CD4-positive, alpha-beta memory T cell (primary cell): Measurements from ENCODE around the gene OR10G7. TPM values are rescaled to one million over a fixed set of nuclear protein-coding genes. Genes with fewer than 3 reads are reported as not detected.

Experiments
- CTCF ChIA-PET: fragments of 350-600 bp; sonication (Branson Sonifier 250); formaldehyde crosslinking; loops from one replicate; lab custom pipeline; 2021; ENCODE audit warnings: inconsistent platforms; ENCODE audit not compliant: partially characterized antibody; lab: Charles Lee
- POLR2A ChIA-PET: fragments of 350-600 bp; sonication (Branson Sonifier 250); formaldehyde crosslinking; loops from one replicate; lab custom pipeline; 2021; ENCODE audit not compliant: partially characterized antibody; lab: Charles Lee
- DNase-seq, 5 donors: peaks; one replicate each; pipeline versions ENCODE4 v3.0.0 to v3.0.0-alpha.2; 2020 to 2022; ENCODE audit warnings: mixed read lengths in 1 of 5
- H3K27ac ChIP-seq: one replicate; pipeline ENCODE4 v1.7.0; 2013; ENCODE audit warnings: low read depth, low read length
- H3K27me3 ChIP-seq: 2 replicates; pipeline ENCODE4 v1.7.0; 2013; ENCODE audit warnings: mild to moderate bottlenecking, low read length, moderate library complexity; ENCODE audit not compliant: insufficient read depth
- H3K36me3 ChIP-seq: 2 replicates; pipeline ENCODE4 v1.7.0; 2013; ENCODE audit warnings: mild to moderate bottlenecking, low read length, moderate library complexity; ENCODE audit not compliant: insufficient read depth
- H3K4me1 ChIP-seq: 2 replicates; pipeline ENCODE4 v1.7.0; 2013; ENCODE audit warnings: mild to moderate bottlenecking, low read length, moderate library complexity; ENCODE audit not compliant: insufficient read depth
- H3K4me3 ChIP-seq, 2 donors: one replicate each; pipeline ENCODE4 v1.7.0; 2013; ENCODE audit warnings: low read length in 2 of 2, mild to moderate bottlenecking in 1 of 2
- H3K9me3 ChIP-seq, 2 donors: one replicate each; pipeline ENCODE4 v1.7.0; 2013; ENCODE audit warnings: low read length in 2 of 2, control low read depth in 1 of 2; ENCODE audit not compliant: control insufficient read depth in 1 of 2
- H3K27ac Mint-ChIP-seq, 7 donors: one replicate each; pipeline ENCODE4 v1.8.0; 2020 to 2021; ENCODE audit warnings: mixed read lengths in 7 of 7, mild to moderate bottlenecking in 6 of 7, inconsistent platforms in 3 of 7, moderate library complexity in 3 of 7
- H3K27me3 Mint-ChIP-seq, 2 donors: one replicate each; pipeline ENCODE4 v1.8.0; 2020 to 2021; ENCODE audit warnings: mixed read lengths in 2 of 2
- H3K36me3 Mint-ChIP-seq, 2 donors: one replicate each; pipeline ENCODE4 v1.8.0; 2020 to 2021; ENCODE audit warnings: mixed read lengths in 2 of 2, inconsistent platforms in 1 of 2, mild to moderate bottlenecking in 1 of 2
- H3K4me1 Mint-ChIP-seq, 4 donors: one replicate each; pipeline ENCODE4 v1.8.0; 2020 to 2021; ENCODE audit warnings: mixed read lengths in 4 of 4, mild to moderate bottlenecking in 1 of 4
- H3K4me3 Mint-ChIP-seq, 8 donors: one replicate each; pipeline ENCODE4 v1.8.0; 2020 to 2021; ENCODE audit warnings: mixed read lengths in 8 of 8, mild to moderate bottlenecking in 7 of 8, moderate library complexity in 6 of 8, inconsistent platforms in 3 of 8
- H3K9me3 Mint-ChIP-seq, 8 donors: one replicate each; pipeline ENCODE4 v1.8.0; 2020 to 2021; ENCODE audit warnings: mixed read lengths in 8 of 8, mild to moderate bottlenecking in 5 of 8, inconsistent platforms in 3 of 8, moderate library complexity in 1 of 8
- intact Hi-C: fragments of 100-400 bp; cut with micrococcal nuclease; formaldehyde crosslinking; loops from one replicate; pipeline ENCODE4 v1.15.1; 2023
- polyA plus RNA-seq, 2 donors: library from polyadenylated mRNA; unstranded; fragments of 300-500 nt; fragmentation: Illumina TruSeq; gene quantifications; one replicate each; pipeline ENCODE4 v1.2.3, GENCODE V29; 2021
- total RNA-seq, 2 experiments: library from RNA; stranded (reverse); gene quantifications; one replicate each; pipeline ENCODE4 v1.2.3, GENCODE V29; 2021

OR10G7 gene
- total and polyA plus RNA-seq, 4 experiments from 2014 or later = not detected

DNA sequence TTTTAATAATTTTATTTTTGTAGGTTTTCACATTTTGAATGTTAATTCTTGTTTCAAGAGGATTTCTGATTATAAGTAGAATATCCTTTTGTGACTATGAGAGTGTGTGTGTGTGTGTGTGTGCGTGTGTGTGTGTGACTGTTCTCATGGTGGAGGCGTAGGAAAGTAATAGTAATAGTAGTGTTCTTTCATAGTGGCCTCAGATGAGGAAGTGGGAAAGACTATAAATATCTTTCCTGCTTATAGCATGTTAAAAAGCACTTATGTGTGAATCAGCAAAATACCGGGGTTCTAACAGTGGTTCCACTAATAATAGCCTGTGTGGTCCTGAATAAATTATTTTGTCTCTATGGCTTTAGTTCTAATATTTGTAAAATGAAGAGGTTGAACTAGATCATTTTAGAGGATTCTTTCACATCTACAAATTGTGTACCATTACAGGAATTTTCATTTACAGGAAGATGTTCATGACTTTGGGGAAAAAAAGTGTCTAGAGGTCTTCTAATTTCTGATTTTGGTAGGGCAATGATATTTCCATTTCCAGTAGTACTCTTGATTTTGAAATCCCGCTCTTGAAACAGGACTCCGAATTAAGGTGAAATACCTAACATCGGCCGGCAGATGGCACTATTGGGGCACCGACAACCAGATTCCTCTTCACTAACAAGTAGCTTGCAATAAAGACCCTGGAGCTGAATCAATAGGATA lies 29.9 kb upstream of the OR10G7 start:
- Mint-ChIP-seq H3K9me3 (no peaks in the 10 kb centered on the region), H3K36me3 (no peaks in the 10 kb centered on the region), H3K4me3 (no peak overlapping the region), H3K4me1 (peaks cover 0 to 5% (median 1%) of the 10 kb centered on the region in 4 donors), H3K27me3 (peaks cover 16 to 32% of the 10 kb centered on the region in 2 donors), H3K27ac (no peak overlapping the region)
- no peaks in the 10 kb centered on the region for H3K9me3 ChIP-seq
- peaks cover 3% of the 10 kb centered on the region for H3K4me1 ChIP-seq
- no peak overlapping the region for H3K4me3 ChIP-seq
- H3K27me3 ChIP-seq = peaks cover 8% of the 10 kb centered on the region
- POLR2A ChIA-PET = no interaction called here
- H3K36me3 ChIP-seq = no peaks in the 10 kb centered on the region
- intact Hi-C loops = no loop called here
- CTCF ChIA-PET = interaction anchor here (0.8 to 3.8 kb wide), 18 partner anchors 9 to 515 kb away, joined by 3 to 32 read pairs (median 4); partner anchors contain the start of gene VWA5A
- DNase-seq = peak; percentile 44 to 60 (median 51)
- no peak overlapping the region for H3K27ac ChIP-seq

DNA sequence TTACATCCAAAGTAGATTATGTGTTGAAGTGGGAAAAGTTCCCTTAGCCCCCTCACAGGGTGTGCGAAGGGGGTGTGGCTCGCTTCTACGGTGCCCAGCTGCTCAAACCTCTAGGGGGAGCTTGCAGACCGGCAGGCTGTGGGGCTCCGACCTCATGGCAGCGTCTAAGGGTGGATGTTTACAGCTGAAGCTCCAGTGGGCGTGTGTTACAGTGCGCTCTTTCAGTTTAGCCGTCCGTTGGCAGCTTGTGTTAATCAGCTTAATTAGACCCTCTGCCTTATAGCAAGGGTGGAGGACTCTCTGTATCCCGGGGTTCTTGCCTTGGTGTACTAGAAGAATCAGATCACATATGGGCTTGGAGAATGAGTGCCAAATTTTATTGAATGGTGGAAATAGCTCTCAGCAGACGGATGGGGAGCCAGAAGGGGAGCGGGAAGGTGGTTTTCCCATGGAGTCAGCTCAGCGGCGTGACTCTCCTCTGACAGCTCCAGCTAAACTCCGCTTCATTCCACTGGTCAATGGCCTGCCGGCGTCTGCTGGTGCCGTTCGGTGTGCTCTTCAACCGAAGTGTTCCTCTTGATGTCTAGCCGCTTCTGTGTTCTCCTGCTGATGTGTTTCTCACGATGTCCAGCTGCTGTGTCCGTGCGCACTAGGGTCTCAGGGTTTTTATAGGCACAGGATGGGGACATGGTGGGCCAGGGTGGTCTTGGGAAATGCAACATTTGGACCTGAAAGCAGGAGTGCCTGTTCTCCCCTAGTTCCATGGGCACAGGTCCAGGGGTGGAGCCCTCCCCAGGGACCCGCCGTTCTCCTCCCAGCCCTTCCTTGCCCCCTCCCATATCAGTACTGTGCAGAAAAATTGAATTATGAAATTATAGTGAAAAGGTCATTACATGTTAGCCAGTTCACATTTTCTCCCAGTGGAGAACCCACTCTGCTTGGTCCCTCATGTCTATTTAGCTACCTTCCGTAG lies 28.6 kb upstream of the OR10G7 start:
- peaks cover 0 to 5% (median 1%) of the 10 kb centered on the region in 4 donors for H3K4me1 Mint-ChIP-seq
- H3K27ac Mint-ChIP-seq = no peak overlapping the region
- Histone ChIP-seq H3K4me3 (no peak overlapping the region), H3K9me3 (no peaks in the 10 kb centered on the region), H3K36me3 (no peaks in the 10 kb centered on the region), H3K27me3 (peaks cover 8% of the 10 kb centered on the region), H3K27ac (no peak overlapping the region), H3K4me1 (no peaks in the 10 kb centered on the region)
- ChIA-PET CTCF (interaction anchor here (0.7 to 3.8 kb wide), 12 partner anchors 7 to 516 kb away, joined by 3 to 23 read pairs (median 4); no protein-coding TSS in a partner anchor), POLR2A (no interaction called here)
- H3K27me3 Mint-ChIP-seq = peaks cover 14 to 32% of the 10 kb centered on the region in 2 donors
- no peaks in the 10 kb centered on the region for H3K9me3 Mint-ChIP-seq
- DNase-seq = peak in 3 of 5 donors; percentile 12 to 18 (median 12)
- peak overlapping the region in 1 of 8 donors; percentile 17 for H3K4me3 Mint-ChIP-seq
- no peaks in the 10 kb centered on the region for H3K36me3 Mint-ChIP-seq
- intact Hi-C loops = no loop called here

DNA sequence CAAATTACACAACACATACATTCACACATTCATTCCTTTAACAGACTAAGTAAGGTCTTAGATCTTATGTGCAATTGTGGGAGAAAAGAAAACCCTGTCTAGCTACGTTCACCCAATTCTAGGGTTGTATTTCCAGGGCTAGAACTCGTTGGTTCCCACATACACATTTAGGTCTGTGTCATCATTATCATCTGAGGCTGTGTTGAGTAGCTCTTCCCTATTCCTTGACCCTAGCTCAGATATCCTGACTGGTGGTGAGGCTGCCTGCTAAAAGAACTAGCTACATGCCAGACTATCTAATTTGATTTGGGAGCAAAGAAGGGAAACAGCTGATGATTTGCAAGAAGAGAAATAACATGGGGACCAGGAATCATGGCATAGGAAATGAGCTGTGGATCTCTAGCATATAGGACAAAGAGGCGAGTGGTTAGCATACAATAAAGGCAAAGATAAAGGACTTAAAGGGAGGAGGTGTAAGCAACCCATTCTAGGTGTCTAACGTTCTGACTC lies 27.5 kb upstream of the OR10G7 start:
- peaks cover 15 to 31% of the 10 kb centered on the region in 2 donors for H3K27me3 Mint-ChIP-seq
- intact Hi-C loops = no loop called here
- CTCF ChIA-PET = interaction anchor here (0.6 to 3.8 kb wide), 9 partner anchors 6 to 521 kb away, joined by 3 to 23 read pairs (median 6); no protein-coding TSS in a partner anchor

DNA sequence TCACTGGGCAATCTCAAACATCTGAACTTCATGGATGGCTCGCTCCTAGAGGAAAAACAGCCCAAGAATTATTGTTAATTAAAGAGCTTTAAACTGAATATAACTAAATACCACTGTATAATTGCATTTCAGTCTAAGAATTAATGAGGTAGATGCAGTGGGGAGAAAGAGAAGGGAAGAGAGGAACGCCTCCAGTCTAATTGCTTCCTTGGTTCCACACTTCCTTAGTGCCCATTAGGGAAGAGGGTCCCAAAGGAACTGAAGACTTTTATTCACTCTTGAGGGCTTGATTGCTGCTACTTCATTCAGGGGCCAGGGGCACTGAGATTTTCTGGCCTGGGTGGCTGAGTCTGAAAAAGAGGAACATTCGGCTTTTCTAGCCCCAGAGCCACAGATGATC lies 11.8 kb upstream of the OR10G7 start:
- Histone ChIP-seq H3K4me3 (no peak overlapping the region), H3K9me3 (no peaks in the 10 kb centered on the region), H3K4me1 (no peaks in the 10 kb centered on the region), H3K27ac (no peak overlapping the region), H3K36me3 (no peaks in the 10 kb centered on the region), H3K27me3 (no peaks in the 10 kb centered on the region)
- H3K9me3 Mint-ChIP-seq = no peaks in the 10 kb centered on the region
- no peak for DNase-seq
- no peaks in the 10 kb centered on the region for H3K36me3 Mint-ChIP-seq
- no peaks in the 10 kb centered on the region for H3K4me1 Mint-ChIP-seq
- no peak overlapping the region for H3K4me3 Mint-ChIP-seq
- ChIA-PET POLR2A (no interaction called here), CTCF (no interaction called here)
- peaks cover 0 to 3% of the 10 kb centered on the region in 2 donors for H3K27me3 Mint-ChIP-seq
- H3K27ac Mint-ChIP-seq = no peak overlapping the region
- intact Hi-C loops = no loop called here

More for the DNA sequence above, 27.5 kb upstream of the OR10G7 start:
- H3K4me3 Mint-ChIP-seq = no peak overlapping the region
- Histone ChIP-seq H3K36me3 (no peaks in the 10 kb centered on the region), H3K9me3 (no peaks in the 10 kb centered on the region), H3K27ac (no peak overlapping the region), H3K4me1 (no peaks in the 10 kb centered on the region), H3K4me3 (no peak overlapping the region), H3K27me3 (peaks cover 8% of the 10 kb centered on the region)
- no peaks in the 10 kb centered on the region for H3K36me3 Mint-ChIP-seq
- H3K27ac Mint-ChIP-seq = no peak overlapping the region
- H3K9me3 Mint-ChIP-seq = peaks cover 0 to 6% (median 0%) of the 10 kb centered on the region in 8 donors
- peaks cover 0 to 5% (median 1%) of the 10 kb centered on the region in 4 donors for H3K4me1 Mint-ChIP-seq
- POLR2A ChIA-PET = no interaction called here
- DNase-seq = no peak

GRCh38 chr11:124050748-124051147 lies 9.6 kb upstream of the OR10G7 start:
- H3K36me3 Mint-ChIP-seq = no peaks in the 10 kb centered on the region
- peaks cover 0 to 3% of the 10 kb centered on the region in 2 donors for H3K27me3 Mint-ChIP-seq
- intact Hi-C loops = no loop called here
- Histone ChIP-seq H3K36me3 (no peaks in the 10 kb centered on the region), H3K4me3 (no peak overlapping the region), H3K4me1 (no peaks in the 10 kb centered on the region), H3K27me3 (no peaks in the 10 kb centered on the region), H3K27ac (no peak overlapping the region), H3K9me3 (no peaks in the 10 kb centered on the region)
- ChIA-PET CTCF (no interaction called here), POLR2A (no interaction called here)
- no peaks in the 10 kb centered on the region for H3K4me1 Mint-ChIP-seq
- H3K4me3 Mint-ChIP-seq = no peak overlapping the region
- H3K27ac Mint-ChIP-seq = no peak overlapping the region
- DNase-seq = no peak
- no peaks in the 10 kb centered on the region for H3K9me3 Mint-ChIP-seq

GRCh38 chr11:124043420-124043819 lies 2.3 kb upstream of the OR10G7 start:
- no peak overlapping the region for H3K27ac Mint-ChIP-seq
- no peak overlapping the region for H3K4me3 ChIP-seq
- H3K4me3 Mint-ChIP-seq = no peak overlapping the region
- H3K36me3 Mint-ChIP-seq = no peaks in the 10 kb centered on the region
- no peaks in the 10 kb centered on the region for H3K36me3 ChIP-seq
- no peak for DNase-seq
- ChIA-PET POLR2A (no interaction called here), CTCF (no interaction called here)
- no peaks in the 10 kb centered on the region for H3K9me3 ChIP-seq
- peaks cover 0 to 3% (median 0%) of the 10 kb centered on the region in 8 donors for H3K9me3 Mint-ChIP-seq
- peaks cover 0 to 1% of the 10 kb centered on the region in 2 donors for H3K27me3 Mint-ChIP-seq
- no peaks in the 10 kb centered on the region for H3K4me1 Mint-ChIP-seq
- no peak overlapping the region for H3K27ac ChIP-seq
- H3K4me1 ChIP-seq = no peaks in the 10 kb centered on the region
- intact Hi-C loops = no loop called here
- no peaks in the 10 kb centered on the region for H3K27me3 ChIP-seq

DNA sequence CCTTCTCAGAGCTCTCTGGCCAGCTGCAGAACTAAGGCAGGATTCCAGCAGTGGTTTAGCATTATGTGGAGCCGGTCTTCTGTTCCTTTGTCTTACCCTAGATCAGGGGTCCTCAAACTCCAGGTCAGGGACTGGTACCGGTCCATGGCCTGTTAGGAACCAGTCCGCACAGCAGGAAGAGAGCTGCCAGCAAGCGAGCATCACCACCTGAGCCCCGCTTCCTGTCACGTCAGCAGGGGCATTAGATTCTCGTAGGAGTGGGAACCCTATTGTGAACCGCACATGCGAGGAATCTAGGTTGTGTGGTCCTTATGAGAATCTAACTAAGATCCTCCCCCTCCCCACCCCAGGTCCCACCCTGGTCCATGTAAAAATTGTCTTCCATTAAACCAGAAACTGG lies 1.6 kb downstream of the OR10G7 start:
- Mint-ChIP-seq H3K4me3 (no peak overlapping the region), H3K27me3 (peaks cover 6 to 8% of the 10 kb centered on the region in 2 donors), H3K27ac (no peak overlapping the region), H3K36me3 (no peaks in the 10 kb centered on the region), H3K4me1 (no peaks in the 10 kb centered on the region), H3K9me3 (peaks cover 0 to 3% (median 0%) of the 10 kb centered on the region in 8 donors)
- no peaks in the 10 kb centered on the region for H3K36me3 ChIP-seq
- H3K4me1 ChIP-seq = no peaks in the 10 kb centered on the region
- ChIA-PET CTCF (interaction anchor here (1.3 kb wide), 1 partner anchor 32 kb away, joined by 3 read pairs; no protein-coding TSS in a partner anchor), POLR2A (no interaction called here)
- no peaks in the 10 kb centered on the region for H3K9me3 ChIP-seq
- no peak for DNase-seq
- H3K27me3 ChIP-seq = no peaks in the 10 kb centered on the region
- H3K4me3 ChIP-seq = no peak overlapping the region
- no peak overlapping the region for H3K27ac ChIP-seq
- intact Hi-C loops = no loop called here
